VCaP (cell line): Measurements from ENCODE around the gene CNMD.

Experiments used
- H3K27ac ChIP-seq: fragments of 450-650 bp; 2 replicates; pipeline ENCODE4 v1.5.1; 2017
- TF ChIP-seq, protein P1 (sequence below): fragments of 450-650 bp; conservative IDR thresholded peaks from 2 replicates; pipeline ENCODE4 v1.5.1; 2017; ENCODE audit warnings: mild to moderate bottlenecking, moderate library complexity

CNMD gene

DNA sequence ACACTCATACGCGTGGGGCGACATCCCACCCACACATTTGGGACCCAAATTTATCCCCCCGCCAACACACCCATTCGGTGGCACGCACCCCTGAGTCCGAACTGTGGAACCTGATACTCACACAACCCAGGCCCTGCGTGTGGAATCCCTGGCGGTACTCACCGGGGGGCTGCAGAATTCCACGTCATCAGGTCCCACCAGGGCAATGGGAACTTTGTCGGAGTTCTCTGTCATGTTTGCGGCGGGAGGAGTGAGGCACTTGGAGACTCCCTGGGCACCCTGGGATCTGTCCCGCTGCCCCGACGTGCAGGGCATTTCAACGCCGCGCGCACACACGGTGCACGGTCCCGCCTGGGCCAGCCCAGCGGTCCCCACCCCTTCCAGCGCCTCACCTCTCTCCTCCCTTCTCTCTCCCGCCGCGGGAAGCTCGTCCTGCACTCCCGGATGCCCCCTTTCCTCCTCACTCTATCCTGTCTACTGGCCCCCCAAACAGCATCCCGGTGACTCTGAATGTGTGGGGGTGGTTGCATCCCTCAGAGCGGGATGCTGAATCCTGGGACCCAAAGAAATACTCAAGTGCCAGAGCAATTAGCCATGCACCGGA, at the start of gene CNMD:
CNMD (minus strand) TSS at position 353 of the 604 bp plus-strand sequence; CDS start at position 234, 119 bp downstream.
- H3K27ac ChIP-seq, result no peak within 1 kb of the TSS

DNA sequence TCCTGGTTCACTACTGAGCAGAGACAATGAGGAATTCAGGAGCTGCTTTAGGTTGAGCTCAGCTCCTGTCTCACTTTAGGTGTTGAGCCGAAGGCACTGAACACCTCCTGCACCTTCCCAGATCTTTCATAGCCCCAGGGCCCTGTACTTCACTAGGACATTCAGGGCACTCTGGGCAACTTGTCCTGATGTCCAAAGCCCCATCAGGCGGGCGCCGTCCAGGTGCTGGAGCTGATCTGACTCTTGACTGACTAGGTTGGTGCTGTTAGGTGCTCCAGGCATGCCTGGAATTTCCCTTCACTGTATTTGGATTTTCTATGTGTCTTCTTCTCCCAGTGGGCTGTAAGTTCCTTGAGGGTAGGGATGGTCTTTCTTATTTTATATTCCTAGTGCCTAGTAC, 48.4 kb upstream of the CNMD start:
- no peak overlapping the region for H3K27ac ChIP-seq
- TF ChIP-seq, protein P1, sequence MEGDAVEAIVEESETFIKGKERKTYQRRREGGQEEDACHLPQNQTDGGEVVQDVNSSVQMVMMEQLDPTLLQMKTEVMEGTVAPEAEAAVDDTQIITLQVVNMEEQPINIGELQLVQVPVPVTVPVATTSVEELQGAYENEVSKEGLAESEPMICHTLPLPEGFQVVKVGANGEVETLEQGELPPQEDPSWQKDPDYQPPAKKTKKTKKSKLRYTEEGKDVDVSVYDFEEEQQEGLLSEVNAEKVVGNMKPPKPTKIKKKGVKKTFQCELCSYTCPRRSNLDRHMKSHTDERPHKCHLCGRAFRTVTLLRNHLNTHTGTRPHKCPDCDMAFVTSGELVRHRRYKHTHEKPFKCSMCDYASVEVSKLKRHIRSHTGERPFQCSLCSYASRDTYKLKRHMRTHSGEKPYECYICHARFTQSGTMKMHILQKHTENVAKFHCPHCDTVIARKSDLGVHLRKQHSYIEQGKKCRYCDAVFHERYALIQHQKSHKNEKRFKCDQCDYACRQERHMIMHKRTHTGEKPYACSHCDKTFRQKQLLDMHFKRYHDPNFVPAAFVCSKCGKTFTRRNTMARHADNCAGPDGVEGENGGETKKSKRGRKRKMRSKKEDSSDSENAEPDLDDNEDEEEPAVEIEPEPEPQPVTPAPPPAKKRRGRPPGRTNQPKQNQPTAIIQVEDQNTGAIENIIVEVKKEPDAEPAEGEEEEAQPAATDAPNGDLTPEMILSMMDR, result no peak

More for the DNA sequence above, at the start of gene CNMD:
- TF ChIP-seq, protein P1, result no peak

DNA sequence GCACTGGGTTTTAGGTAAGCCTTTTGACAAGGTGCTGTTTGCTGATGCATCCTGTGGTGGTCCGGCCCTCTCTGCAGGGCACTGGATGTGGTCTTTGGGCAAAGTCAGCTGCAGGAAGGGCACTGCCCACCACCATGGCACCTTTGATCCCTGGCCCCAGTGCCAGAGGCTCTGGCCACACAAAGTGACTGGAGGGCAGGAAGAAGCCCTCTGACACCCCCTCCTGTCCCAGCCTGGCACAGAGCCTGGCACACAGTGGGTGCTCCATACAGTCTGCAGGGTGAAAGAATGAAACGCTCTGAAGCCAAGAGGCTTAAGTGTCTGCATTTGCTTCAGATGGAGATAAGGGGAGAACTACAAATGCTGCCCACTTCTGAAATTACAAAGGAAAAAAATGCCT, 47.6 kb upstream of the CNMD start:
- no peak overlapping the region for H3K27ac ChIP-seq
- TF ChIP-seq, protein P1, result no peak

- TF ChIP-seq, protein P1, result no peak
- no peak overlapping the region for H3K27ac ChIP-seq
Measured at GRCh38 chr13:52786766-52787165, 47.1 kb upstream of the CNMD start.

DNA sequence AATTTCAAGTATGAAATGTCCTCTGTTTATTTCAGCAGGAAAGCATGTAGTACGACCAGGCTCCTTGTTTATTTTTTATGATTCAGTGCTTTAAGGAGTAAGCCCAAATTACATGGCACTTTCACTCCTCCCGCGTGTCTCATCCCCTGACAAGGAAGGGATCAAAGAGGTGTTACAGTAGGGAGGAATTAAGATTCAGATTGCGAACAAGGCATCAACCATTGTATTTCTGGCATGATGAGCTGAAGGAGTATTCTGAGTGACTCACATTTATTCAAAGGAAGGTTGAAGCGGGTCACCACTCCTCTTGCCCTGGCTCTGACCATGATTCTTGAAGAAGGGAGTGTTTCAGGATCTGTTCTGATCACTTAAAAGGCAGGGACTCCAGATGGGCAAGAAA, 46.1 kb upstream of the CNMD start:
- no peak overlapping the region for H3K27ac ChIP-seq
- TF ChIP-seq, protein P1, result no peak

DNA sequence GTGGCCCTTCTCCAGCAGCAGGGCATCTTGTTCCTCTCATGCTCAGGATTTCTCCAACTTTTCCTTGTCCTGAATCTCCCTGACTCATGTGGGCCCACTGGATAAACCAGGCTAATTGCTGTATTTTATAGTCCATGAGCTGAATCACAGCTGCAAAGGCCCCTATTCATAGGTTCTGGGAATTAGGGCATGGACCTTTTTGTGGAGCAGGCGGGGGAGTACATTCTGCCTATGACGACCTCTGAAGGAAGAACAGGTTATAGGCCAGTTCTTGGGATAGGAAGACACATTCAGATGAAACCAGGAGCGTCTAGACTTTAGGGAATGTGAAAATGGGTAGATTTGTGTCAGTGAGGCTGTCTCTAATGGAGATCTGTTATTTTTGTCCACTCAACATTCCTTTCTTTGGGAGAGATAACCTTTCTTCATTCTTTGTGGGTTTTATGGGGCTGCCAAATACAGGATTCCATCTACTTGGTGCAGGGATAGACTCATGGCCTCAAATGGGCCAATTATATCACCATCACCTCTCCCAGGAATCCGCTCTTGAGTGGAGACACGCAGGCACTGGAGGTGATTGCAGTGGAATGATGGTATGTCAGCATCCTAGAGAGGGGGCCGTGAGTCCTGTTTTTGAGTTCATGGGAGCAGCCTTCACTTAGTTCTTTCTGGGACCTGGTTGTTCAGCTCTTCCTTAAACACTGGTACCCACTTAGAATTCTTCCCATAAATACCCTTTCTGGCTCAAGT, 45.1 kb upstream of the CNMD start:
- no peak overlapping the region for H3K27ac ChIP-seq
- TF ChIP-seq, protein P1, result no peak

DNA sequence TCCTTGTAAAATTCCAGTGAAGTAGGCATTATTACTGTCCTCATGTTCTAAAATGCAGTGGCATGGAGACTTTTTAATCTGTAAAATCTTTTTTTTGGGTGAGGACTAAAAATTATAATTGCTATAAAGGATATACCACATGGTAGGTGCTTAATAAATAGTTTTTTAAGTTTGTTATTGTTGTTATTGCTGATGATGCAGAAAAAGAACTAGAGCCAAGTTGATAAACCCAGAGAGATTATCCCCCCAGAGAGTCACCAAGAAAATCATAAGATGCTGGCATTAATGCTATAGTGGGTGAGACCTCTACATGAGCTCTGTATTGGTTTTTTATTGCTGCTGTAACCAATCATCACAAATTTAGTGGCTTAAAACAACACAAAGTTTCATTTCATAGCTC, 44.3 kb upstream of the CNMD start:
- TF ChIP-seq, protein P1, result no peak
- no peak overlapping the region for H3K27ac ChIP-seq
